Psoas muscle (tissue), 8 donors: ENCODE data around the gene KCNK3. TPM values are rescaled to one million over a fixed set of nuclear protein-coding genes. Genes with fewer than 3 reads are reported as not detected.
"Not testable (repeated sequence)": the region's sequence is repeated elsewhere in the genome, so short reads cannot be mapped to it uniquely, and the experiment has no call there.

Experiments used
- ATAC-seq, 4 donors: fragments of 200-7000 bp; cut with Tn5 transposase; one replicate each; pipeline ENCODE4 v1.9.1; 2020; ENCODE audit warnings: moderate library complexity in 3 of 4, mild to moderate bottlenecking in 2 of 4
- DNase-seq, 2 donors: peaks; one replicate each; pipeline ENCODE4 v3.0.0-alpha.2; 2020
- H3K27ac ChIP-seq: fragments of 200-600 bp; one replicate; pipeline ENCODE4 v1.8.0; 2022
- H3K27me3 ChIP-seq, 3 donors: fragments of 200-600 bp in 1 of 3; one replicate each; pipeline versions ENCODE4 v1.6.1 to v1.8.0; 2013 to 2022; ENCODE audit warnings: low read length in 2 of 3, mild to moderate bottlenecking in 2 of 3, moderate library complexity in 1 of 3; ENCODE audit not compliant: insufficient read depth in 3 of 3
- H3K36me3 ChIP-seq, 2 donors: fragments of 200-600 bp in 1 of 2; one replicate each; pipeline versions ENCODE4 v1.6.1 to v1.8.0; 2013 to 2022; ENCODE audit warnings: low read depth in 1 of 2, mild to moderate bottlenecking in 1 of 2, moderate library complexity in 1 of 2; ENCODE audit not compliant: insufficient read depth in 1 of 2
- H3K4me1 ChIP-seq: fragments of 200-600 bp; one replicate; pipeline ENCODE4 v1.8.0; 2022
- H3K4me3 ChIP-seq: fragments of 200-600 bp; one replicate; pipeline ENCODE4 v1.8.0; 2022; ENCODE audit warnings: mild to moderate bottlenecking
- H3K9me3 ChIP-seq: fragments of 200-600 bp; one replicate; pipeline ENCODE4 v1.8.0; 2022
- CTCF ChIP-seq: fragments of 200-600 bp; IDR thresholded peaks from one replicate; pipeline ENCODE4 v1.8.0; 2022; ENCODE audit warnings: antibody characterized with exemption
- WGBS, 3 donors: extraction: QIAGEN DNeasy Blood & Tissue Kit; methylation state at CpG; one replicate each; pipeline versions ENCODE4 v1.1.6 to v1.1.7; 2013; 5-methylcytosine and 5-hydroxymethylcytosine counted together
- intact Hi-C, 2 donors: fragments of 100-400 bp; cut with DNase I; formaldehyde crosslinking; loops; one replicate each; pipeline versions ENCODE4 v1.11.0 to v1.14.2; 2022
- polyA plus RNA-seq, 3 donors: library from polyadenylated mRNA; stranded (reverse); fragments of 200-250 nt; gene quantifications; one replicate each; pipeline ENCODE4 v1.2.3, GENCODE V29; 2013
- total RNA-seq, 4 donors: library from RNA; stranded (reverse); fragmentation: NEBNext Ultra II Directional in 2 of 4; extraction: Animal tissue kit (Norgen Biotek cat#: 25700) in 2 of 4; gene quantifications; one replicate each; pipeline versions ENCODE4 v1.2.1 to v1.2.4, GENCODE V29; 2021 to 2023
- donor health status: healthy with polysubstance abuse.
- donor health status: DM: no; HTN: no; CAD: no; lungs with moderate emphysema.
- donor health status: Bipolar disorder and iron deficiency.
- donor health status: healthy.
- donor health status: DM: yes; HTN: yes; CAD: no.
- donor health status: DM: no; HTN: no; CAD: no.
- donor health status: DM: no; HTN: no; CAD: no.
- donor health status: DM: yes; HTN: yes; CAD: no.

Gene KCNK3
- total and polyA plus RNA-seq, 7 donors, result 0.06 to 2.3 (median 0.15) TPM

GRCh38 chr2:26757873-26758789, 65.6 kb downstream of the KCNK3 start:
- peak in 1 of 2 donors; percentile 50 for DNase-seq
- WGBS, 3 donors, result 35 to 47% (median 37%) methylated on average over 6 of the region's 6 CpGs
- TF ChIP-seq CTCF, result no peak
- Histone ChIP-seq H3K4me1 (peaks cover 16% of the 10 kb centered on the region), H3K36me3 (no peaks in the 10 kb centered on the region), H3K27me3 (no peaks in the 10 kb centered on the region), H3K27ac (peak overlapping the region; percentile 65), H3K9me3 (no peaks in the 10 kb centered on the region), H3K4me3 (no peak overlapping the region)
- peak; percentile 81 to 90 (median 85) for ATAC-seq
- intact Hi-C loops, result no loop called here

- Histone ChIP-seq H3K4me1 (peaks cover 23% of the 10 kb centered on the region), H3K4me3 (no peak overlapping the region), H3K27ac (peak overlapping the region; percentile 65), H3K27me3 (no peaks in the 10 kb centered on the region), H3K36me3 (no peaks in the 10 kb centered on the region), H3K9me3 (no peaks in the 10 kb centered on the region)
- no peak for TF ChIP-seq CTCF
- intact Hi-C loops, result no loop called here
- ATAC-seq (no peak), DNase-seq (no peak)
- 61 to 67% (median 66%) methylated on average over 7 of the region's 7 CpGs for WGBS, 3 donors
These were observed 66.3 kb downstream of the KCNK3 start for GRCh38 chr2:26758790-26759321.

GRCh38 chr2:26759845-26760244, 67.3 kb downstream of the KCNK3 start:
- Histone ChIP-seq H3K4me1 (peaks cover 24% of the 10 kb centered on the region), H3K36me3 (no peaks in the 10 kb centered on the region), H3K9me3 (no peaks in the 10 kb centered on the region), H3K27ac (no peak overlapping the region), H3K27me3 (no peaks in the 10 kb centered on the region), H3K4me3 (no peak overlapping the region)
- intact Hi-C loops, result no loop called here
- WGBS, 3 donors, result 86 to 90% (median 89%) methylated on average over 5 of the region's 5 CpGs
- no peak for TF ChIP-seq CTCF
- ATAC-seq, result no peak
- DNase-seq, result no peak

- H3K9me3 ChIP-seq, ATAC-seq, DNase-seq, H3K27me3 ChIP-seq, H3K27ac ChIP-seq, H3K36me3 ChIP-seq, intact Hi-C loops, H3K4me3 ChIP-seq: not testable (repeated sequence)
- peaks cover 33% of the 10 kb centered on the region for H3K4me1 ChIP-seq
- 76 to 78% (median 77%) methylated on average over 10 of the region's 10 CpGs for WGBS, 3 donors
These were observed 68.5 kb downstream of the KCNK3 start for GRCh38 chr2:26760991-26761390.

- intact Hi-C loops, result no loop called here
- WGBS, 3 donors, result 95 to 97% (median 96%) methylated on average over 10 of the region's 10 CpGs
These were observed 70.5 kb downstream of the KCNK3 start for GRCh38 chr2:26763019-26763418.

More at GRCh38 chr2:26763019-26763418, 70.5 kb downstream of the KCNK3 start:
- Histone ChIP-seq H3K9me3 (no peaks in the 10 kb centered on the region), H3K36me3 (no peaks in the 10 kb centered on the region), H3K4me1 (peaks cover 32% of the 10 kb centered on the region), H3K27me3 (no peaks in the 10 kb centered on the region), H3K27ac (no peak overlapping the region), H3K4me3 (no peak overlapping the region)
- TF ChIP-seq CTCF, result no peak
- DNase-seq (no peak), ATAC-seq (no peak)
